ENCODE measurements around the gene ZC3H12A.
A peak's percentile ranks its signal among the peaks of the same experiment; 100 is the strongest.

DNA sequence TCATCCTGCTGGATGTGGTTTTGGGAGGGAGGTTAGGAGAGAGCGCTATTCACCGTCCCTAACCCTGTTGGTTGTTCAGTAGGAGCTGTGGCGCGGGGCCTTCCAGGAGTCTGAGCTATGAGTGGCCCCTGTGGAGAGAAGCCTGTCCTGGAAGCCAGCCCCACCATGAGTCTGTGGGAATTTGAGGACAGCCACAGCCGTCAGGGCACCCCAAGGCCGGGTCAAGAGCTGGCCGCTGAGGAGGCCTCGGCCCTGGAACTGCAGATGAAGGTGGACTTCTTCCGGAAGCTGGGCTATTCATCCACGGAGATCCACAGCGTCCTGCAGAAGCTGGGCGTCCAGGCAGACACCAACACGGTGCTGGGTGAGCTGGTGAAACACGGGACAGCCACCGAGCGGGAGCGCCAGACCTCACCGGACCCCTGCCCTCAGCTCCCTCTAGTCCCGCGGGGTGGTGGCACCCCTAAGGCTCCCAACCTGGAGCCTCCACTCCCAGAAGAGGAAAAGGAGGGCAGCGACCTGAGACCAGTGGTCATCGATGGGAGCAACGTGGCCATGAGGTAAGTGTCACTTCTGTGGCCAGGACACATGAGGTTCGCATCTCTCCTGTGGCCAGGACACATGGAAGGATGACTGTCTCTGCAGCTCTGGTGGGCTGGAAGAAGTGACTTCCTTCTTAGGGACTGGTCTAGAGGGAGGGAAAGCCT lies 1.2 kb downstream of the ZC3H12A start:
- peak in 1 of 2 donors; percentile 16 for TF ChIP-seq POLR2A (IDR thresholded peaks at IDR 0.05)
- TF ChIP-seq, protein P1, sequence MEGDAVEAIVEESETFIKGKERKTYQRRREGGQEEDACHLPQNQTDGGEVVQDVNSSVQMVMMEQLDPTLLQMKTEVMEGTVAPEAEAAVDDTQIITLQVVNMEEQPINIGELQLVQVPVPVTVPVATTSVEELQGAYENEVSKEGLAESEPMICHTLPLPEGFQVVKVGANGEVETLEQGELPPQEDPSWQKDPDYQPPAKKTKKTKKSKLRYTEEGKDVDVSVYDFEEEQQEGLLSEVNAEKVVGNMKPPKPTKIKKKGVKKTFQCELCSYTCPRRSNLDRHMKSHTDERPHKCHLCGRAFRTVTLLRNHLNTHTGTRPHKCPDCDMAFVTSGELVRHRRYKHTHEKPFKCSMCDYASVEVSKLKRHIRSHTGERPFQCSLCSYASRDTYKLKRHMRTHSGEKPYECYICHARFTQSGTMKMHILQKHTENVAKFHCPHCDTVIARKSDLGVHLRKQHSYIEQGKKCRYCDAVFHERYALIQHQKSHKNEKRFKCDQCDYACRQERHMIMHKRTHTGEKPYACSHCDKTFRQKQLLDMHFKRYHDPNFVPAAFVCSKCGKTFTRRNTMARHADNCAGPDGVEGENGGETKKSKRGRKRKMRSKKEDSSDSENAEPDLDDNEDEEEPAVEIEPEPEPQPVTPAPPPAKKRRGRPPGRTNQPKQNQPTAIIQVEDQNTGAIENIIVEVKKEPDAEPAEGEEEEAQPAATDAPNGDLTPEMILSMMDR (IDR thresholded peaks at IDR 0.05): no peak

Data from Peyer's patch (tissue), 4 donors.